Activated naive CD4-positive, alpha-beta T cell treated with anti-CD3 and anti-CD28 coated beads, Interleukin-2, amount 50 U/mL, for 16 hours (primary cell): Measurements from ENCODE around the gene CARD11.

Source experiments
- DNase-seq: peaks from one replicate; pipeline ENCODE4 v3.0.0-alpha.2; 2020

Gene CARD11

DNA sequence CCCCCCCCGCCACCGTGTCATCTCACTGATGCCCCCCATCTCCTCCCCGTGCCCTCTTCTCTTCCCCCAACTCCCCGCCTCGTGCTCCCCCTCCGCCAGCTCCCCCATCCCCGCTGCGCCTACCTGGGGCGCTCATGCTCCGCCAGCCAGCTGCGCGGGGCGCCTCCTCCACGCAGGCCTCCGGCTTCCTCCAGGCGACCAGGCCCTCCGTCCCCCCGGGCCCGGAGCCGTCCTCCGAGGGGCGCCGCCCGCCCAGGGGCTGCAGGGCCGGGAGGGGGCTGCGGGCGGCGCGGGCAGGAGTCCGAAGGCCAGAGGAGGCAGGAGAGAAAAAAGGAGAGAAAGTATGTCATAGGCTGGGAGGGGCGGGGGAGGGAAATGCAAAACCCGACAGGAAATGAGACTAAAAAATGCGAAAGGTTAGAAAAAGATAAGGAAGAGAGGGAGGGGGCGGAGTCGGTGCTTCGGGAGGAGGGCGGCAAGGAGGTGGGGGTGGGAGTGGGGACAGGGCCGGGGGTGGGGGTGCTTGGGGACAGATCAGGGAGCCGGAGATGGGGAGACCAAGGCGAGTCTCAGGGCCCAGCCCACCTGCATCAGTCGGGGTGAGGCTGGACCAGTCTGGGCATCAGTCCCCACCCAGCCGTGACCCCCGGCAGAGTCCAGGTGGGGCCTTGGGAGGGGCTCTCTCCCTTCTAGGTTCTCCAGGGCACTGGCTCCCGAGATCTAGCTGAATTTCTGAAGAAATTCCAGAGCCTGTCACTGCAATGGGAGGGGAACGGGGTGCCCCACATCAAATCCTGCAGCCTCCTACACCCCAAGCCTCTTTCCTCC is at the start of gene CARD11:
TSS of gene CARD11 (minus strand) at position 324 of the 828 bp plus-strand sequence. CDS start 85,361 bp downstream, outside the sequence.
- peak; percentile 56 for DNase-seq

DNA sequence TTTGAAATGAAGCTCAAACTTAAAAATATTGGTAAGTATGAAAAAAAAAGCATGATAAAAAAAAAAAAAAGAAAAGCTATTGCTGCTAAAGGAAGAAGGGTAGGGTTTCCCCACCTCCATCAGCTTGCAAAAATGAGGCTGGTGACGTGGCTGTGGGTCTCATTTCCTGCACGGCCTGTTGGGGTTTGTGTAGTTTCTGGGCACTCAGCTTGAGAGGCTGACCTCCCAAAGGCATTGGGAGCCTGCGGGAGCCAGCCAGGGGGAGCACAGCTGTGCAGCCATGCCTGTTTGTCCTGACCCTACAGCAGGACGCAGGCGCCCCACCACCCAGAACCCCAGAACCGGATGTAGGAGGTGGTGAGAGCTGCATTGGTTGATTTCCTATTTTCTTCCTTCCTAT is 48.8 kb upstream of the CARD11 start:
- DNase-seq: peak; percentile 61

DNA sequence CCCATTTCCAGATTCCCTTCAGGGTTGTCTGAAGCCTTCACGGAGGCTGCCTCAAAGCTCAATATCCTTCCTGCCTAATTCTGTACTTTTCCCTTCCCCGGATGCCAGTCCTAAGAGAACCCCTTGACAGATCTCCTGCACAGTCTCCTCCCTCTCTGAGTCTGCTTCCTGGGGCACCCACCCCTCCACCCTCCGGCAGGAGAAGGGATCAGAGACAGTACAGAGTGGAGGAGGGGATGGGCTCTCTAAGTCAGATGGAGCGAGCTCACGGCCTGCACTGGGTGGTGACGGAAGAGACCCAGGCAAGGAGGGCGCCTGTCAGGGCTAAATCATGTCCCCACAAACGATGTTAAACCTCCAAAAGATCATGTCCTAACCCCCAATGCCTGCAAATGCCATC is 48.0 kb upstream of the CARD11 start:
- no peak for DNase-seq

DNA sequence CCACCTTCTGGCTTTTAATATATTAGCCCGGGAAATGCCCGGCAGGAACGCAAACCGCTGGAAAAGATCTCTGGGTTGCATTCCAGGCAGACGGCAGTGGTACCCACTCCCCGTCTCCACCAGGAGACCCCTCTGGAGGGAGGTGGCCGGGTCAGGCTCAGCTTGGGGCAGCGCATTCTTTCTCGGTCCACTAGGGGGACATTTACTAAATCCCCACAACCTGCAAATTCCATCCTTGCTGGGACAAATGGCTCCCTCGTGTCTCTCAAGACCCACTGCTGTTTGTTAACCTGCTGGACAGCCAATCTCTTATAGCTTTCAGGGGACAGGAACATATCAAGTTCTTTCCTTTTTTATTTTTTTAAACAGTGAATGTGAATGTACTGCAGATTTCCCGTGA is 45.8 kb upstream of the CARD11 start:
- DNase-seq: no peak

DNA sequence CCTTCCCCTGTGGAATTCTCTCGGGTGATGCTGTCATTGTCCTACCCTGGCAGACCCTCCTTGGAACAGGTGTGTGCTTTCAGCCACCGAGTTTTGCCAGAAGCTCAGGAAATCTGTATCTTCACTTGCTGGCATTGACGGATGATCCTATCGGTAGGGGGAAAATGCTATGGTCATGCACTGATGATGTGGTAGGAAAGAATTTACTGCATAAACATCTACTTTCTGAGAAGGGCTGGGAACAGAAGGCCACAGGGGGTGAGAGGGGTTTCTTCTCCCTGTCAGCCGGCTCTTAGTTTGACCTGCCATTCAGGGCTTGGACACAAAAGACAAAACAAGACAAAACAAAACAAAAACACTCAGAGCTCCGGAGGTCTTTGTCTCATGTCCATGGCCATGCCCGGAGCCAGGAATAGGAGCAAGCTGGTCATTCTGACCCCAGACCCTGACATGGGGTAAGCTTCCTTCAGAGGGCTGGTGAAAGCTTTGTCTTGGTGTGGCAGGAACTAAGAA is 43.6 kb upstream of the CARD11 start:
- DNase-seq: no peak

DNA sequence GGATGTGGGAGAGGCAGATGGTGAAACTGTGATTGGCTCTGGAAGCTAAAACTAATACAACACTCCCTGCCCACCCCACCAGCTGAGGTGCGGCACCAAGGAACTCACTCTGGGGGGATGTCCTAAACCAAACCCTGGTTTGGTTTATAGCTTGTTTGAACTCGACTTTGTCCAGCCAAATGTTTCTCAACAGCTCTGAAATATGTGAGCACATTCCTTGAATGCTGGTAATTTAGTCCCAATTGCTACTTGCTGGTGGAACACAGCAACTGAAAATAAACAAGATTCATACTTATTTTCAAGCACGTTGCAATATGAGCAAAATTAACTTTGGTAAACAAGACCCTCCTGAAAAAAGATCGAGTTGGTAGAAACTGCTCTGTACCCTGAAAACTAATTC is 39.7 kb upstream of the CARD11 start:
- DNase-seq: no peak

DNA sequence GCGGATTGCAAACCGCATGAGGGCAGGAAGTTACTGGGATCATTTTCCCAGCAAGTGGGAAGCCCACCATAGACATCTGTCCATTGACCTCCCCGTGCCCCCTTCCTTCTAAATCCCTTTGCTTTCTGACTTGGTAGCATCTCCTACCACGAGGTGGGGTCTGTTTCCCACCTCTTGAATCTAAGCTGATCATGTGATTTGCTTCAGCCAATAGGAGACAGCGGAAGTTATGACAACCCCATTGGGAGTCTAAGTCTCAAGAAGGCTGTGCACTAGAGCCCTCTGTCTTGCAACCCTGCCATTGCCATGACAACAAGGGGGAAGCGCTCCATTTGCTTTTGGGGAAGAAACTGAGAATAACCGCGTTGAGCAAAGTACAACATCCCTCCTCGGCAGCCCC is 39.2 kb upstream of the CARD11 start:
- no peak for DNase-seq

DNA sequence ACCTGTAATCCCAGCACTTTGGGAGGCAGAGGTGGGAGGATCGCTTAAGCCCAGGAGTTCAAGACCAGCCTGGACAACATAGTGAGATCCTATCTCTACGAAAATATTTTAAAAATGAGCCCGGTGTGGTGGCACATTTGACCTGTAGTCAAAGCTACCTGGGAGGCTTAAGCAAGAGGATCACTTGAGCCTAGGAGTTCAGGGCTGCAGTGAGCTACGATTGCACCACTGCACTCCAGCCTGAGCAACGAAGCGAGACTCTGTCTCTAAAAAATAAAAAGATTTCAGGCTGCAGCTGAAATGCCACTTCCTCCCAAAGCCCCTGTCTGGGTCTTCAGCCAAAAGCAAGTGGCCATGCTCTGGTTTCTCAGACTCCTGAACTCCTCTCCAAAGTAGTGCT is 38.7 kb upstream of the CARD11 start:
- DNase-seq: no peak

DNA sequence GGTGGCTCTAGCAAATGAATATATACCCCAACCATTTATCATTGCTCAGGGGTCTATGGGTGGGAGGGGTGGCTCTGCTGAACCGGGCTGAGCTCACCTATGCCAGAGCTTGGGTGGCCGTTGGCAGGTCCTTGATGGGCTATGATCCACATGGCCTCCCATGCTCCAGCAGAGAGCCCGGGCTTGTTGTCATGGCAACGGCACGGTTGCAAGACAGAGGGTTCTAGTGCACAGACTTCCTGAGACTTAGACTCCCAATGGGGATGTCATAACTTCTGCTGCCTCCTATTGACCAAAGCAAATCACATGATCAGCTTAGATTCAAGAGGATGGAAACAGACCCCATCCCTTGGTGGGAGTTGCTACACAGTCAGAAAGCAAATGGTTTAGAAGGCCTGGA is 36.4 kb upstream of the CARD11 start:
- DNase-seq: no peak

DNA sequence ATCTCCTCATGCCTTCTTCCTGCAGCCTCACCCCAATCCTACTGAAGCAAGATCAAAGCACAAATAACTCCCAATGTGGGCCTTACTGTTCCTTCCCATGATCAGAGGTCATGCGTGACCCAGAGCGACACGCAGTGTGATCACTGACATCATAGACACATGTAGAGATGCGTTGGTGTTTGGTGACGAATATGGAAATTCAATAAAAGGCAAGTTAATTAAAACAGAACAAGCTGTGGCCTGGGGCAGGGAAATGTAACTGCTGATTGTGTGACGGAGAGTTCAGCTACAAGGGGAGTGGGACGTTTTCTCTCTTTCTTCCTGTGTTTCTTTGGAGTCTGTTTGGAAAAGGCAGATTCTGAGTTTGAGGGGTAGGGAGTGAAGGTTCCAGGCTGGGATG is 34.8 kb upstream of the CARD11 start:
- DNase-seq: no peak

DNA sequence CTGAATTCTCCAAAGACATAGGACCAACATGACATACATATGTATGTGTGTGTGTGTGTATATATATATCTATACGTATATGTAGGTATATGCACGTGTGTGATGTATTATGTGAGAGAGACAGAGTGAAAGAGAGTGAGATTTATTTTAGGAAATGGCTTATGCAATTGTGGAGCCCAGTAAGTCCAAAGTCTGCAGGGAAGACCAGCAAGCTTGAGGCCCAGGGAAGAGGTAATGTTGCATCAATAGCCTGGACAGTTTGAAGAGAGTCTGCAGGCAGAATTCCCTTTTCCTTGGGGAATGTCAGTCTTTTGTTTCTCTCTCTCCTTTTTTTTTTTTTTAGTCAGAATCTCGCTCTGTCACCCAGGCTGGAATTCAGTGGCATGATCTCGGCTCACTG is 33.0 kb upstream of the CARD11 start:
- no peak for DNase-seq

DNA sequence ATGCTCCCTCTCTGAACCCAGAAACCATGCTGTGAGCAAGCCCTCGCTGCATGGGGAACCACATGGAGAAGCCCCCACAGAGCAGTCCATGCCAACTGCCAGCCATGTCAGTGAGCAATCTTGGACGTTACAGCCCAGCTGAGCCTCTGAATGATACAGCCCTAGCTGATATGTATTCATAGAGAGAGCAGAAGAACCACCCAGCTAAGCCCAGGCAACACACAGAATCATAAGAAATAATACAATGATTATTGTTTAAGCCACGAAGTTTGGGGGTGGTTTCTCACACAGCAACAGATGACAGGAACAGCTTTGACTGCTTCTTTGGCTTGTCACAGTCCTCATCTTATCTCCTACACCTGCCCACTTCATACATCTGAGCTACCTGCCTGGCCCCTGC is 32.5 kb upstream of the CARD11 start:
- DNase-seq: no peak

DNA sequence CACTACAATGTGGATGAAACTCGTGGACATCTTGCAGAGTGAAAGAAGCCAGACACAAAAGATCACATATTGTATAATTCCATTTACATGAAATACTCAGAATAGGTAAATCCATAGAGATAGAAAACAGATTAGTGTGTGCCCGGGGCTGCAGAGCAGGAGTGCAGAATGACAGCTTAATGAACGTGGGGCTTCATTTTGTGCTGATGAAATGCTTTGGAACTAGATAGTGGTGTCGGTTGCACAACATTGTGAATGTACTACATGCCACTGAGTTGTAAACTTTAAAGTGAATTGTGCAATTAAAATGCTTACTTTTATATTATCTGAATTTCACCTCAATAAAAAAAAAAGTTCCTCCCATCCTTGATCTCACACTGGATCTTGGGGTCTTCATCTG is 31.8 kb upstream of the CARD11 start:
- no peak for DNase-seq

DNA sequence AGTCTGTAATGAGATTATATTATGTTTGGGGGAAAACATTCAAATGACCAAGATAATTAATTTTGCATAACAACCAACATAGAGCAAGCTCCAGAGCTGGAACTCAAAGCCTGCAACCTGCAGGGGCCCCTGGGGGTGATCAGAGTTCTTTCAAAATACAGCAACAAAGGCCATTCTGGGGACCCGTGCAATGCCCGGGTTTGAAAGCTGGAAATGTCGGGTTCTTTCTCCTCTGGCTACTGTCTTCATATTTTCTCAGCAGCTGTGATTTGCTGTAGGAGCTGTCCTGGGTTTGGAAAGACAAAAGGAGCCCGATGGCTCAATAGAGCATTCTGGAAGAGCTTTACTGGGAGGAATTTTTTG is 30.8 kb upstream of the CARD11 start:
- DNase-seq: no peak

DNA sequence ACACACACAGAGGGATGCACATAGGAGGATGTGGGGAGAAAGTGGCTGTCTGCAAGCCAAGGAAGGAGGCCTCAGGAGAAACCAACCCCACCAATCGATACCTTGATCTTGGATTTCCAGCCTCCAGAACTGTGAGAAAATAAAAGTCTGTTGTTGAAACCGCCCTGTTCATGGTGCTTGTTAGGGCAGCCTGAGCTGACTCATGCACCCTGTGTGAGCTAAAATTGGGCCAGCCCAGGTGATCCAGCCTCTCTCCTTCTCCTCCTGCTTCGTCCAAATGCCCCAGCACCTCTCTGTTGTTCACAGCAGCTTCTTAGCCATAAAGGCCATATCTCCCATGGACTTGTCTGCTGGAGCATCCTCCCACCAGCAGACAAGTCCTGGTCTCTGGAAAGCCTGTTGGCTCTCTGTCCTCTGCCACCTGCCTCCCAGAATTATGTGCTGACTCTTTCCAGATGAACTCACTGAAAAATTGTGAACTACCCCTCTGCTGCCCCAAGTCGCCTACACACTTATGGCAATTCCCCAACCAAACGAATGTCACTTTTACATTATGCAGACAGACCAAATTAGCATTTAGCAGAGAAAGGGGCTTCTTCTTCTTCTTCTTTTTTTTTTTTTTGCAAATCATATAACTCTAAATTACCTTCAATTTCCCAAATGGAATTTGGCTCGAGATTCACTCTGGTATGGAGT is 30.2 kb upstream of the CARD11 start:
- DNase-seq: no peak

DNA sequence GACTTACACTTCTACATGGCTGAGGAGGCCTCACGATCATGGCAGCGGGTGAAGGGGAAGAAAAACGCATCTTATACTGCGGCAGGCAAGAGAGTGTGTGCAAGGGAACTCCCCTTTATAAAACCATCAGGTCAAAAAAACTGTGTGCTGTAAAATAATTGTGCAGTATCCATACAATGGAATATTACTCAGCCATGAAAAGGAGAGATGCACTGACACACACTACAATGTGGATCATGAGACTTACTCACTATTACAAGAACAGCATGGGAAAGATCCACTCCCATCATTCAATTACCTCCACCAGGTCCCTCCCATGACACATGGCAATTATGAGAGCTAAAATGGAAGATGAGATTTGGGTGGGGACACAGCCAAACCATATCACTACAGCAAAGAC is 27.2 kb upstream of the CARD11 start:
- DNase-seq: no peak

DNA sequence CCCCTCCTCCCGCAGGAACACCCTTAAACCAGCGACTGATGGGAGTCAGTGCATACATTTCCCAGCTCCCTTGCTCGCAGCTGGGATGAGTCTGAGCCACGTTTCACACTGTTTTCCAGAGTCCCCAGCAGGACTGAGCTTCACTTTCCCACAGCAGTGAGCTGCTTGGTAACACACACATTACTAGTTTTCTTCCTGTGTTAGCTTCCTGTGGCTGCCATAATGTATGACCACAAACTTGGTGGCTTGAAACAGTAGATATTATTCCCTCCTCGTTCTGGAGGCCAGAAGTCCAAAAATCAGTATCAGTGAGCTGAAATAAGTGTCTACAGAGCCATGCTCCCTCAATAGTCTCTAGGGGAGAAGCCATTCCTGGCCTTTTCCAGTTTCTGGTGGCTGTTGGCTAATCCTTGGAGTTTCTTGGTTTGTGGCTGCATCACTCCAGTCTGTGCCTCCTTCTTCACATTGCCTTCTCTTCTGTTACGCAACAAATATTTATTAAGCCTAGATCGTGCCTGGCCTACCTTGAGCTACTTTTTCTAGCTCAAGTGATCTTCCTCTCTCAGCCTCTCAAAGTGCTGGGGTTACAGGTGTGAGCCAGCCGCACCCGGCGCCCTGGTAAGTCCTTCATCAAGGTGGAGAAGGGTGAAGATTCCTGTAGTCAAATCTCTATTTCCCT is 26.2 kb upstream of the CARD11 start:
- DNase-seq: no peak

DNA sequence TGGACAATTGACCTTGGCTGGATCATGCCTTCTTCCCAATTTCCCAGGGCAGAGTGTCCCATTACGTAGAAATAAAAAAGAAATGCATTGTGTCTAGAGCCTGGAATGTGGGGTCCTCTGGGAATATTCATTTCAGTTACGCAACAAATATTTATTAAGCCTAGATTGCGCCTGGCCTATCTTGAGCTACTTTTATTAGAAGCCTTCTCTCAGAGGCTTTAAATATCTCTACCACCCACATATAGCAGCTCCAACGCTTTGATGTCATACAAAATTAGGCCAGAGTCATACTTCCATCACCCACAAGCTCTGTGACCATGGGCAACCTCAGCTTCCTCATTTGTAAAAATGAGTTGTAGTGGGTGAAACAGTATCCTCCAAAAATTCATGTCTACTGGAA is 24.9 kb upstream of the CARD11 start:
- DNase-seq: no peak

DNA sequence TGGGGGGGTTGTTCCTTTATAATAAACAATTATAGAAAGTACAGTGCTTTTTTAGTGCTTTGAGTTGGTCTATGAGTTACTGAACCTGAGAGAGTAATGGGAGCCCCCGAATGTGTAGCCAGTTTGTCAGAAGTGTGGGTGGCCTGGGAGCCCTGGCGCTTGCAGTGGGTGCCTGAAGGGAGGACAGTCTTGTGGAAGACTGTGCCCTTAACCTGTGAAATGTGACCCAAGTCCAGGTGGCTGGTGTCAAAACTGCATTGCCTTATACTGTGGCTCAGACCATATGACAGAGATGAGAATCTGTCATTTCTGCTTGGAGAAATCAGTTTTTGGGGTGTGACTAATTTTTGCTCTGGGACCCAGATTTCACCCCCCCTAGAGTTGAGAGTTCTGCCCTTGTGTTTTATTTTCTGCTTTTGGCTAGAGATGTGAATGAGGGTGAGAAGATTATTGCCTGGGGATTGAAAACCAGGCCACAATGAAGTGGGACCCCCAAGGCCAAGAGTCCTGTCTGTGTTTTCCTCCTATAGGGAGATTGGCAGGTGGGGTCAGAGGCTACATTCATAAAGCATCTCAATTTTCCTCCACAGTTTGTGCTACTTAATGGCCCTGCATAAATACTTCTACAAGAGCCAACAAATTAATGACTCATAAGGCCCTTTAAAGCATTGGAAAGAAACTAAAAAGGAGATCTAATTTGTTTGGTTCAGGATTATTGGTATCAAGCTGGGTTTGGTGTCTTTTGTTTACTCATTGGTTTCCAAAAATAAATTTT is 24.1 kb upstream of the CARD11 start:
- no peak for DNase-seq

DNA sequence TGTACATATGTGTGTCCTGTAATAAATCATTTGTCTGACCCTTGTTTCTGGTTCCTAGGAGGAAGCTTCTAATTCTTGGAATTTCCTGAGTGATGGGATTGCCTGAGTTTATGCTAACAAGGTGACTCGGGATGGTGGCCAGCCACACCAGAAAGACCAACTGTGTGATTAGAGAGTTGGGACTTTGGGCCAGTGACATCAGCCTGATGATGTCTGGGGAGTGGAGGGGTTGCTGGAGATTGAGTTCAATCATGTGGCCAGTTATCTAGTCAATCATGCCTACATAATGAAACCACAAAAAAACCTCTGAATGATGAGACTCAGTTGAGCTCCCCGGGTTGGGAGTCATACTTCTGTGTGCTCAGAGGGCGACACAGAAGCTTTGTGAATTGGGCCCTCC is 23.5 kb upstream of the CARD11 start:
- DNase-seq: no peak

DNA sequence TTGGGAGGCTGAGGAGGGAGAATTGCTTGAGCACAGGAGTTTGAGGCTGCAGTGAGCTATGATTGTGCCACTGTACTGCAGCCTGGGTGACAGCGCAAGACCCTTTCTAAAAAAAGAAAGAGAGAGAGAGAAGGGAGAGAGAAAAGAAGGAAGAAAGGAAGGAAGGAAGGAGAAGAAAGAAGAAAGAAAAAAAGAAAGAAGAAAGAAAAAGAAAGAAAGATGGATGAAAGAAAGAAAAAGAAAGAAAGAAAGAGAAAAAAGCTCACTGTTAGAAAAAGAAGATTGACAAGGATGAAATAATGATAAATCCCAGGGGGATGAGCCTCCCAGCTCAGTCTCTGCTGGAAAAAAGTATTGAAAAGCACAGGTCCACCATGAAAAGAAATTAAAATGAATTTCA is 22.8 kb upstream of the CARD11 start:
- DNase-seq: no peak

DNA sequence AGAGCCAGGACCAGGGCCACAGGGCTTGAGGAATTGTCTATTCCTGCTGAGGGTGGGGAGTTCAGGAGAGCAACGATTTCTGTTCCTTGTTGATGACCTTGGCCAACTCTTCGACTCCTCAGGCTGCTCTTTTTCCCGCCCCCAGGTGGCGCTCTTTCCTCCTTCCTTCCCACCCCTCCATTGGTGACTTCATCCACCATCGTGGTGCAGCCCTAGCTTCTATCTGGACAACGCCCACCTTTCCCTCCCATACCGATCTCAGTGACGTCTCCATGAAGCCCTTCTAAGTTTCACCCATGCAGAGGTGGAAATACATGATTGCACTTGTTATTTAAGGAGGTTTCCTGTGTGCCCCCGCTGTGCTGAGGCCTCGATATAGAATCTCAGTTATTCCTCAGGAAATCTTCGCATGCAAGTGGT is 22.1 kb upstream of the CARD11 start:
- peak; percentile 52 for DNase-seq

DNA sequence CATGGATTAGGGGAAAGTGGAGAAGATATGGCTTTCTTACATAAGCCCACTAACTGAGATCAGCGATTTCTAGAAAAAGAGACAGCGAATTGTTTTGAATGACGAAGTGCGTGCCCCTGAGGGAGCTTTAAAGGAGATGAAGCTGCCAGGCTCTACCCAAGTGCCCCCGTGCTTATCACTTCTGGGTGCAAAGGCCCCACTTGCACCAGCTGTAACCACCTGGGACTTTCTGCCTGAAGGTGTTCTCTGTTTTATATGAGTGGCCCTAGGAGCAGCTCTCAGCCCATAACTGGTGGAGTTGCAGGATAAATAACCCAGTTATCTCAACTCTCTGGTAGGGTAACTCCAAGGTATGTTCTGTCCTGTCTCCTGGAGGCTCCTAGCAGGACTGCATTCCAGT is 20.4 kb upstream of the CARD11 start:
- no peak for DNase-seq
